Chondrocyte (in vitro differentiated cells): ENCODE measurements around the gene MYT1. TPM values are rescaled to one million over a fixed set of nuclear protein-coding genes. Genes with fewer than 3 reads are reported as not detected.

Experiments
- DNase-seq: peaks from one replicate; pipeline ENCODE4 v3.0.0; 2021; ENCODE audit warnings: mixed read lengths, low spot score
- H3K27ac Mint-ChIP-seq: one replicate; pipeline ENCODE4 v1.8.0; 2021; ENCODE audit warnings: mild to moderate bottlenecking, moderate library complexity, mixed read lengths; ENCODE audit not compliant: unreplicated experiment
- H3K27me3 Mint-ChIP-seq: 2 replicates; pipeline ENCODE4 v1.8.0; 2021; ENCODE audit warnings: low read depth, mixed read lengths
- H3K36me3 Mint-ChIP-seq: 2 replicates; pipeline ENCODE4 v1.8.0; 2021; ENCODE audit warnings: low read depth, mixed read lengths
- H3K4me1 Mint-ChIP-seq: 2 replicates; pipeline ENCODE4 v1.8.0; 2021; ENCODE audit warnings: low read depth, mild to moderate bottlenecking, mixed read lengths
- H3K4me3 Mint-ChIP-seq: one replicate; pipeline ENCODE4 v1.8.0; 2021; ENCODE audit warnings: mild to moderate bottlenecking, moderate library complexity, mixed read lengths; ENCODE audit not compliant: unreplicated experiment
- H3K9me3 Mint-ChIP-seq: 2 replicates; pipeline ENCODE4 v1.8.0; 2021; ENCODE audit warnings: low read depth, mixed read lengths
- CTCF ChIP-seq: fragments of 200-600 bp; sonication (generic); IDR thresholded peaks from 2 replicates; pipeline ENCODE4 v1.5.0; 2021; ENCODE audit warnings: antibody characterized with exemption, mild to moderate bottlenecking, moderate library complexity
- total RNA-seq: library from RNA; stranded (reverse); gene quantifications from 3 replicates; pipeline ENCODE4 v1.2.1, GENCODE V29; 2021

MYT1 gene
- total RNA-seq, 1 donor from 2014 or later, result not detected

DNA sequence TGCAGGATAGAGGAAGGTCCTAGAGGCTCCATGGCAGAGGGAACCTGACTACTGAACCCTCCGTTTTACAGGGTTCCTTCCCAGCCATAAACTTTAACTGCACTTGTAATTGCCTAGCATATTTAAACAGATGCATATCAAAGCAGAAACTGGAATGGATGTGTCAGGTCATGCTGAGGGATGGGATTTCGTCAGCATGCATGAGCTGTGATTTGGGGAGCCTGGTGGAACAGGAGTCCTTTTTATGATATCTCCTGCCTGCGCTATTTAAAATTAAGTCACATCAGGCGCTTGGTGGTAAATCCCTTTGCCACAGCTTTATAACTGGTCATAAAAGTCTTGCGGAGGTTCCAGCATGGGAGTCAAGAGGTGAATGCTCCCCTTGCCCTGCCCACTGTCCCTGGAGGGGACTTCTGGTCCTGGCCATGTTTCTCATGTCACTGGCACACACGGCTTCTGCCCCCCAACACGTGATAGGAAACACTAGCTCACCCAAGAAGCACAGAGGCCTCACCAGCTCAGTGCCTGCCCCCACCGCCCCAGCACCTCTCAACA is 65.3 kb downstream of the MYT1 start:
- peak; percentile 51 for DNase-seq
- H3K27ac Mint-ChIP-seq, result no peak overlapping the region
- peaks cover 8% of the 10 kb centered on the region for H3K4me1 Mint-ChIP-seq
- no peaks in the 10 kb centered on the region for H3K9me3 Mint-ChIP-seq
- no peak overlapping the region for H3K4me3 Mint-ChIP-seq
- TF ChIP-seq CTCF, result no peak
- H3K27me3 Mint-ChIP-seq, result no peaks in the 10 kb centered on the region
- H3K36me3 Mint-ChIP-seq, result no peaks in the 10 kb centered on the region

DNA sequence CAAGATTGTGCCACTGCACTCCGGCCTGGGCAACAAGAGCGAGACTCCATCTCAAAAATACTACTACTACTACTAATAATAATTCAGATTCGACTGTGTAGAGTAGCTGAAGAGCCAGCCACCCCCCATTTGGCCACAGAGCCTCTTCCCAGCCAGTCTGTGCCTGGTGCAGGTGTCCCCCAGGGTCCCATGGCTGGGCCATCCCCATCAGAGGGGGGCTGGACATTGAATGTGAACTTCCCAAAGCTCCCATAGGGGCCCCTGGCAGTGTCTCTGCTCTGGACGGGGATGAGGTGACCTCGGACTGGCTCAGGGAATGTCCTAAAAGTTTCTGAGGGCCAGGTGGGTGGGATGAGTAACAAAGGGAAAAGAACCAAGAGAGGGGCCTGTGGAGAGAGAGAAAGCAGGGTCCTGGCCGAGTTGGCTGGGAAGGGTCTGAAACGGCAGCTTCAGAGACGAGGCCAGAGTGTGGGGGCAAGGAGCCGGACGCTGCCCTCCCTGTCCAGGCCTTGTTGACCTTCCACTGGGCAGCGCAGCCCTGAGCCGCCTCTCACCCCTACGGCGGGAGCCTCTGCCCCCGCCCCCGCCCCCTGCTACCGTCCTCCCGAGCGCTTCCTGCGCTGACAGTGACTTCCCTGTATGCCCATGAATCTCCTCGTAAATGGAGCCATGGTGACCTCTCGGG is 66.4 kb downstream of the MYT1 start:
- no peak overlapping the region for H3K27ac Mint-ChIP-seq
- no peaks in the 10 kb centered on the region for H3K27me3 Mint-ChIP-seq
- H3K36me3 Mint-ChIP-seq, result no peaks in the 10 kb centered on the region
- no peak overlapping the region for H3K4me3 Mint-ChIP-seq
- no peaks in the 10 kb centered on the region for H3K9me3 Mint-ChIP-seq
- DNase-seq, result peak; percentile 49
- TF ChIP-seq CTCF, result no peak
- H3K4me1 Mint-ChIP-seq, result no peaks in the 10 kb centered on the region

GRCh38 chr20:64231621-64232550 is 67.6 kb downstream of the MYT1 start:
- H3K4me3 Mint-ChIP-seq, result no peak overlapping the region
- no peak for TF ChIP-seq CTCF
- no peak overlapping the region for H3K27ac Mint-ChIP-seq
- peak; percentile 77 for DNase-seq
- no peaks in the 10 kb centered on the region for H3K27me3 Mint-ChIP-seq
- no peaks in the 10 kb centered on the region for H3K36me3 Mint-ChIP-seq
- H3K9me3 Mint-ChIP-seq, result no peaks in the 10 kb centered on the region
- H3K4me1 Mint-ChIP-seq, result no peaks in the 10 kb centered on the region

GRCh38 chr20:64232794-64233193 is 68.5 kb downstream of the MYT1 start:
- no peak for TF ChIP-seq CTCF
- Mint-ChIP-seq H3K27ac (no peak overlapping the region), H3K9me3 (no peaks in the 10 kb centered on the region), H3K4me3 (no peak overlapping the region), H3K36me3 (no peaks in the 10 kb centered on the region), H3K4me1 (no peaks in the 10 kb centered on the region), H3K27me3 (no peaks in the 10 kb centered on the region)
- DNase-seq, result peak; percentile 54

- Mint-ChIP-seq H3K9me3 (no peaks in the 10 kb centered on the region), H3K27me3 (peaks cover 5% of the 10 kb centered on the region), H3K36me3 (no peaks in the 10 kb centered on the region), H3K27ac (no peak overlapping the region), H3K4me3 (no peak overlapping the region), H3K4me1 (no peaks in the 10 kb centered on the region)
- peak; percentile 49 for DNase-seq
- no peak for TF ChIP-seq CTCF
Observed at GRCh38 chr20:64233725-64234124, 69.5 kb downstream of the MYT1 start.
